NT2/D1 (cell line): ENCODE data around the gene DIAPH3.

Experiments used
- DNase-seq: peaks from one replicate; pipeline ENCODE4 v3.0.0-alpha.2; 2011; ENCODE audit warnings: low read depth, low spot score
- H3K27me3 ChIP-seq: 2 replicates; pipeline ENCODE4 v1.6.0; 2011; ENCODE audit warnings: mild to moderate bottlenecking; ENCODE audit not compliant: insufficient read length, insufficient read depth
- H3K36me3 ChIP-seq: 2 replicates; pipeline ENCODE4 v1.6.1; 2011; ENCODE audit warnings: mild to moderate bottlenecking, low read length, mixed read lengths; ENCODE audit not compliant: insufficient read depth, insufficient read length
- H3K4me1 ChIP-seq: 2 replicates; pipeline ENCODE4 v1.5.1; 2011; ENCODE audit not compliant: insufficient read depth, insufficient read length
- H3K4me3 ChIP-seq: 2 replicates; pipeline ENCODE4 v1.5.1; 2011; ENCODE audit warnings: low read depth; ENCODE audit not compliant: insufficient read length
- H3K9ac ChIP-seq: 2 replicates; pipeline ENCODE4 v1.6.0; 2011; ENCODE audit warnings: low read depth; ENCODE audit not compliant: insufficient read length
- H3K9me3 ChIP-seq: 2 replicates; pipeline ENCODE4 v1.5.1; 2011; ENCODE audit warnings: mild to moderate bottlenecking, low read length; ENCODE audit not compliant: insufficient read depth
- SUZ12 ChIP-seq: IDR thresholded peaks from 2 replicates; pipeline ENCODE4 v1.6.1; 2011; ENCODE audit not compliant: insufficient read length, insufficient read depth; ENCODE audit errors: extremely low read depth
- YY1 ChIP-seq: IDR thresholded peaks from 2 replicates; pipeline ENCODE4 v1.6.1; 2011; ENCODE audit not compliant: insufficient read length, insufficient read depth
- ZNF274 ChIP-seq: IDR thresholded peaks from 2 replicates; pipeline ENCODE4 v1.6.1; 2011; ENCODE audit warnings: mild to moderate bottlenecking, low read depth, low read length

Gene DIAPH3

GRCh38 chr13:60013166-60013565, 150.6 kb downstream of the DIAPH3 start:
- Histone ChIP-seq H3K9me3 (no peaks in the 10 kb centered on the region), H3K9ac (no peak overlapping the region), H3K4me1 (no peaks in the 10 kb centered on the region), H3K36me3 (no peaks in the 10 kb centered on the region), H3K4me3 (no peak overlapping the region), H3K27me3 (no peaks in the 10 kb centered on the region)
- DNase-seq, result no peak
- TF ChIP-seq YY1 (no peak), ZNF274 (no peak), SUZ12 (no peak)

DNA sequence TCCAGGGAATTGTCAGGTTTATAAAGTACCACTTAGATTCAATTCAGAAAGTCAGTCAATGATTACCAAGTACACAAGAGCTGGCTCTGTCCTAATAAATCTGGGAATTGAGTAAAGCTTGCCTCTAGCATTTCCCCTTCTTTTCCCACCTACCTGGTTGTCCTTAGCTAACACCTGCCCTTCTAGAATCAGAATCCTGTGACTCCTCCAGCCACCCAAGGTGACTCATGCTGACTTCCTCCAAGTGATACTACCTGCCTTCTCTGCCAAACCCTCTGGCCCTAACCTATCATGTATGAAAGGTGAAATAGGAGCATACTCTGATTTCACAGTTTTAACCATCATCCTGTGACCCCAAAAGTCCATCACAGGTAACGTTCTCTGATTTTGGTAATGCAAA, 151.2 kb downstream of the DIAPH3 start:
- TF ChIP-seq SUZ12 (no peak), YY1 (no peak), ZNF274 (no peak)
- Histone ChIP-seq H3K36me3 (no peaks in the 10 kb centered on the region), H3K4me1 (no peaks in the 10 kb centered on the region), H3K4me3 (no peak overlapping the region), H3K9me3 (no peaks in the 10 kb centered on the region), H3K9ac (no peak overlapping the region), H3K27me3 (no peaks in the 10 kb centered on the region)
- no peak for DNase-seq

DNA sequence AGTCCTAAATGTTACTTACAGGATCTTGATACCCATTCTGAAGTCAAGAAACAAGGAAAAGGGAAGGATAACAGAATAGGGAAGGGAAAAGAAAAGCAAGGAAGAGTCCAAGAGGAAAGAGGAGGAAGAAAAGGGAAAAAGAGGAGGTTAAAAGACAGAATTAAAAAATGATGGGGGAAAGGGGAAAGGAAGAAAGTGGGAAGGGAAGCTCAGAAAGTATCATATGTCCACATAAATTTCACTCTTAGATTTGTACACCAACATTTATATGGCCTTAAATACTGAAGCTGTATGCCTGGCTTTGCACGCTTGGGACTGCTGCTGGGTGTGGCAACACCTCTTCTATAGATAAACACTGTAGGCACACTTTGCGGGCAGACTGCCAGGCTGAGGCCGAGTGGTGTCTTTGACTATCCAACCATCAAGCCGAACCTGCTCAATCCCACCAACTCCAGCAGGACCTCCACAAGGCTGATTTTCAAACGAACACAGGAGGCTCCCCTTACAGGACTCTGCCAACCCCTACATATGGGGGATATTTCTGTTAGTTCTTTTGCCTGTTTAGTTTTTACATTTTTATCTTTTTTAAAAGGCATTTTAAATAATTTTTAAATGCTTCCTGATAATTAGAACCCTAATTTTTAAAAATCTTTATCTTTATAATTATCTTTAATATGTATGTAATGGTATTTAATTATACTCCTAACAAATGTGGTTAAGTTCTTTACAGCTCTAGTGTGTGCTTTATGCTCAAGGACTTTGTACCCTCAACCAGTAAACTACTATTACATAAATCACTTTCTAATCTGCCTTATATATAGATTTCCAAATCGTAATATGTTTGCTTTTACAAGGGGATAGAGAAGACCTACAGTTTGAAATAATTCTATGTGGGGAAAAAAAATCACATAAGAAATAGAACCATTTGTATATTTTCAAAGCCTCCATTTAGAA, 154.2 kb downstream of the DIAPH3 start:
- Histone ChIP-seq H3K27me3 (no peaks in the 10 kb centered on the region), H3K9me3 (no peaks in the 10 kb centered on the region)
- no peak for DNase-seq

GRCh38 chr13:60001889-60002288, 161.8 kb downstream of the DIAPH3 start:
- Histone ChIP-seq H3K9ac (no peak overlapping the region), H3K4me3 (no peak overlapping the region), H3K4me1 (no peaks in the 10 kb centered on the region), H3K9me3 (no peaks in the 10 kb centered on the region), H3K27me3 (no peaks in the 10 kb centered on the region), H3K36me3 (no peaks in the 10 kb centered on the region)
- no peak for TF ChIP-seq SUZ12
- no peak for TF ChIP-seq YY1
- TF ChIP-seq ZNF274, result no peak
- DNase-seq, result no peak

More for the DNA sequence above, 154.2 kb downstream of the DIAPH3 start:
- H3K36me3 ChIP-seq, result no peaks in the 10 kb centered on the region
- H3K4me1 ChIP-seq, result no peaks in the 10 kb centered on the region
- H3K9ac ChIP-seq, result no peak overlapping the region
- TF ChIP-seq SUZ12 (no peak), YY1 (no peak)
- H3K4me3 ChIP-seq, result no peak overlapping the region

- no peaks in the 10 kb centered on the region for H3K27me3 ChIP-seq
- no peak for DNase-seq
- no peaks in the 10 kb centered on the region for H3K36me3 ChIP-seq
- no peak overlapping the region for H3K9ac ChIP-seq
- TF ChIP-seq ZNF274, result no peak
- TF ChIP-seq YY1, result no peak
- no peak for TF ChIP-seq SUZ12
- H3K4me3 ChIP-seq, result no peak overlapping the region
- no peaks in the 10 kb centered on the region for H3K9me3 ChIP-seq
- H3K4me1 ChIP-seq, result no peaks in the 10 kb centered on the region
These were observed 162.8 kb downstream of the DIAPH3 start for GRCh38 chr13:60000976-60001375.

DNA sequence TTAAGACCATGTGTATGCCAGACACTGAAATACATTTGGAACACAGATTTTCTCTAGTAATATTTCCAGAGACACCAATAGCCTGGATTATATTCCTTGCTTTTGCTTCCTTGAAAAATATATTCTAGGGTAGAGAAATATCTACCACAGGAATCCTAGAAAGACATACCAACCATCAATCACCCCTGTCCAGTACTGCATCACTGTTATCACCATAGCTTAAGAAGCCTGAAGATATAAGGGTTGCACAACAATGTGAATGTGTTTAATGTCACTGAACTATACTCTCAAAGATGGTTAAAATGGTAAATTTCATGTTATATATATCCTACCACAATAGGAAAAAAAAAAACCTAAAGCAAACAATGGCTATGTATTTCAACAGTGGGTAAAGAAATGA, 163.6 kb downstream of the DIAPH3 start:
- Histone ChIP-seq H3K4me3 (no peak overlapping the region), H3K27me3 (no peaks in the 10 kb centered on the region), H3K36me3 (no peaks in the 10 kb centered on the region), H3K4me1 (no peaks in the 10 kb centered on the region), H3K9ac (no peak overlapping the region), H3K9me3 (no peaks in the 10 kb centered on the region)
- TF ChIP-seq YY1 (no peak), ZNF274 (no peak), SUZ12 (no peak)
- DNase-seq, result no peak

DNA sequence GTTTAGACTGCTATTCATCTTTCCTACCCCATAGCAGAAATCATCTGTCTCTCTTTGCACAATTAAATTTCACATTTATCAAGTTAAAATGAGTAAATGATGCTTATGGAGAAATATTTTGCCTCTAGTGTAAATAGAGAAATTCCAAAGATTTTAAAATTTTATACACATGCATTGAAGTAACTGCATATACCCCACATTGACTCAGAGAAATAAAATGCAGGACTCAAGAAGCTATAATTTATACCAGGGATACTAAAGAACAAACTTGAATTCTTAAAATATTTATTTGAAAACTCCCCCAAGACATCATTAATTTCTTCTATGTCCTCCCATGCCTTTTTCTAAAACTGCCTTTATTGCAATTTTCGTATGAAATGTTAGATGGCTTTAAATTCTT, 165.8 kb downstream of the DIAPH3 start:
- DNase-seq, result no peak
- Histone ChIP-seq H3K27me3 (no peaks in the 10 kb centered on the region), H3K4me1 (no peaks in the 10 kb centered on the region), H3K9me3 (no peaks in the 10 kb centered on the region), H3K9ac (no peak overlapping the region), H3K4me3 (no peak overlapping the region), H3K36me3 (no peaks in the 10 kb centered on the region)
- TF ChIP-seq ZNF274, result no peak
- TF ChIP-seq YY1, result no peak
- TF ChIP-seq SUZ12, result no peak
